Upper lobe of left lung (tissue), 6 donors: ENCODE data around the gene TTC33. TPM values are rescaled to one million over a fixed set of nuclear protein-coding genes. Genes with fewer than 3 reads are reported as not detected.

Experiments
- ATAC-seq, 2 donors: fragments of 200-7000 bp; cut with Tn5 transposase; one replicate each; pipeline ENCODE4 v1.9.1; 2022; ENCODE audit warnings: mild to moderate bottlenecking in 2 of 2, moderate library complexity in 2 of 2; ENCODE audit not compliant: low FRiP score in 2 of 2
- DNase-seq, 2 donors: peaks; one replicate each; pipeline ENCODE4 v3.0.0-alpha.2; 2019 to 2020
- H3K27ac ChIP-seq, 4 donors: fragments of 200-600 bp; sonication (generic); one replicate each; pipeline ENCODE4 v1.5.1; 2016 to 2019
- H3K27me3 ChIP-seq, 4 donors: fragments of 200-600 bp; sonication (generic); one replicate each; pipeline ENCODE4 v1.5.1; 2017 to 2019
- H3K36me3 ChIP-seq, 4 donors: fragments of 200-600 bp; sonication (generic); one replicate each; pipeline ENCODE4 v1.5.1; 2016 to 2019
- H3K4me1 ChIP-seq, 4 donors: fragments of 200-600 bp; sonication (generic); one replicate each; pipeline ENCODE4 v1.5.1; 2018 to 2019
- H3K4me3 ChIP-seq, 4 donors: fragments of 200-600 bp; sonication (generic); one replicate each; pipeline ENCODE4 v1.5.1; 2017 to 2019; ENCODE audit warnings: mild to moderate bottlenecking in 2 of 4, moderate library complexity in 1 of 4
- H3K9me3 ChIP-seq, 4 donors: fragments of 200-600 bp; sonication (generic); one replicate each; pipeline ENCODE4 v1.5.1; 2018 to 2019
- EP300 ChIP-seq, 4 donors: sonication (generic); formaldehyde crosslinking; IDR thresholded peaks; one replicate each; pipeline ENCODE4 v1.5.1; 2017; ENCODE audit warnings: antibody characterized with exemption in 4 of 4, control low read depth in 2 of 4
- POLR2A ChIP-seq, 4 donors: fragments of 450-650 bp; IDR thresholded peaks; one replicate each; pipeline ENCODE4 v1.5.1; 2016 to 2017; ENCODE audit warnings: antibody characterized with exemption in 4 of 4, mild to moderate bottlenecking in 2 of 4
- POLR2AphosphoS5 ChIP-seq, 2 donors: sonication (generic); formaldehyde crosslinking; IDR thresholded peaks; one replicate each; pipeline ENCODE4 v1.5.1; 2017; ENCODE audit warnings: antibody characterized with exemption in 2 of 2
- WGBS, 2 donors: methylation state at CpG; one replicate each; pipeline ENCODE4 v1.1.5; 2017 to 2018; 5-methylcytosine and 5-hydroxymethylcytosine counted together
- total RNA-seq, 6 donors: library from RNA; depleted of rRNA in 4 of 6; stranded (reverse); fragments of >200 nt in 4 of 6; gene quantifications; one replicate each; pipeline versions ENCODE4 v1.1.0 to v1.2.1, GENCODE V29; 2016 to 2021
- TF ChIP-seq, protein P1 (sequence below), 6 experiments: fragments of 450-650 bp in 4 of 6; fragments of 200-600 bp in 2 of 6; sonication (generic) in 2 of 6; IDR thresholded peaks; one replicate each; pipeline ENCODE4 v1.5.1; 2016 to 2019; ENCODE audit warnings: antibody characterized with exemption in 6 of 6
- donor health status: DM: no; HTN: no; CAD: no; lungs with moderate emphysema.
- donor health status: DM: no; HTN: yes; CAD: no; lungs with severe emphysema.

Gene TTC33
- total RNA-seq, 6 donors from 2014 or later: 13.4 to 34.1 (median 17.1) TPM

DNA sequence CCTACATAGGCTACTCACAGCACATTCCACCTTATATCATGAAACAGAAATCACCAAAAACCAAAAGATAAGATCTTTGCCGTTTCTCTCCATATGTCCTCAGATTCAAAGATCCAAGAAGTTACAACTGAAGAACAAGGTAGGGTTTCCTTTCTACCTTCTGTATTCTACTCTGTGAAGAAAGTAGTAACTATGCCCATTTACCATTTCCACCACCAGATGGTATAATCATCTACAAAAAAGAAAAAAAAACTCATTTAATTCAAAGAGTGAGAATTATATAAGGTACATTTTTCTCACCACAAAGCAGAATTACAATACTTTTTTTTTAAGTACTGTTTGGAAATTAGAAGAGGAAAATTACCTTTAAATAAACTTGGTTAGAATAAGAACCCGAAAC lies 248.7 kb downstream of the TTC33 start:
- H3K4me1 ChIP-seq: peaks cover 0 to 4% (median 0%) of the 10 kb centered on the region in 4 donors
- TF ChIP-seq EP300 (IDR thresholded peaks at IDR 0.05) (no peak), POLR2AphosphoS5 (IDR thresholded peaks at IDR 0.05) (no peak), POLR2A (IDR thresholded peaks at IDR 0.05) (no peak)
- TF ChIP-seq, protein P1, sequence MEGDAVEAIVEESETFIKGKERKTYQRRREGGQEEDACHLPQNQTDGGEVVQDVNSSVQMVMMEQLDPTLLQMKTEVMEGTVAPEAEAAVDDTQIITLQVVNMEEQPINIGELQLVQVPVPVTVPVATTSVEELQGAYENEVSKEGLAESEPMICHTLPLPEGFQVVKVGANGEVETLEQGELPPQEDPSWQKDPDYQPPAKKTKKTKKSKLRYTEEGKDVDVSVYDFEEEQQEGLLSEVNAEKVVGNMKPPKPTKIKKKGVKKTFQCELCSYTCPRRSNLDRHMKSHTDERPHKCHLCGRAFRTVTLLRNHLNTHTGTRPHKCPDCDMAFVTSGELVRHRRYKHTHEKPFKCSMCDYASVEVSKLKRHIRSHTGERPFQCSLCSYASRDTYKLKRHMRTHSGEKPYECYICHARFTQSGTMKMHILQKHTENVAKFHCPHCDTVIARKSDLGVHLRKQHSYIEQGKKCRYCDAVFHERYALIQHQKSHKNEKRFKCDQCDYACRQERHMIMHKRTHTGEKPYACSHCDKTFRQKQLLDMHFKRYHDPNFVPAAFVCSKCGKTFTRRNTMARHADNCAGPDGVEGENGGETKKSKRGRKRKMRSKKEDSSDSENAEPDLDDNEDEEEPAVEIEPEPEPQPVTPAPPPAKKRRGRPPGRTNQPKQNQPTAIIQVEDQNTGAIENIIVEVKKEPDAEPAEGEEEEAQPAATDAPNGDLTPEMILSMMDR (IDR thresholded peaks at IDR 0.05): peak in 1 of 6 experiments; percentile 5
- DNase-seq (no peak), ATAC-seq (no peak)
- no peak overlapping the region for H3K4me3 ChIP-seq
- H3K27ac ChIP-seq: no peak overlapping the region
- H3K9me3 ChIP-seq: no peaks in the 10 kb centered on the region
- no peaks in the 10 kb centered on the region for H3K27me3 ChIP-seq
- H3K36me3 ChIP-seq: no peaks in the 10 kb centered on the region
- 36 to 58% methylated on average over 2 of the region's 2 CpGs for WGBS, 2 donors

DNA sequence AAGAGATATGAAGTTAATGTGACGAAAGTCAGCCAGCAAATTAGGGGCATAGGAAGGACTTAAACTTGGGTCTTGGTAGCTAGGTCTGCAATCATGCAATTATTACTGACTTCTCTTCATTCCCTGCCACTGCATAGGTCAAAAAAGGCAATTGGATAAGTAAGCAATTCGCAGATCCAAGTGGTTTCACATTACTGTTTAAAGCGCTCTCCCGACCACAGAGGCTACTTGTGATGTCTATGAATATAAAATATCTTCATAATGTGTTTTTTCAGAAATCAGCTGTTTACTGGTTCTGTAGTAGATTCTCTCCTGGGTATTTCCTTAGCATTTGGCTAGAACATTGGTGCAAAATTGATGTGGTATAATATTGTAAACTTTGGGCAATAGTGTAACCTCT lies 250.7 kb downstream of the TTC33 start:
- Histone ChIP-seq H3K4me3 (no peak overlapping the region), H3K4me1 (peaks cover 0 to 4% (median 0%) of the 10 kb centered on the region in 4 donors), H3K36me3 (no peaks in the 10 kb centered on the region), H3K27me3 (no peaks in the 10 kb centered on the region), H3K27ac (no peak overlapping the region), H3K9me3 (no peaks in the 10 kb centered on the region)
- ATAC-seq (no peak), DNase-seq (no peak)
- WGBS, 2 donors: 72 to 73% methylated on average over 4 of the region's 4 CpGs
- TF ChIP-seq POLR2A (IDR thresholded peaks at IDR 0.05) (no peak), POLR2AphosphoS5 (IDR thresholded peaks at IDR 0.05) (no peak), EP300 (IDR thresholded peaks at IDR 0.05) (no peak)
- TF ChIP-seq, protein P1 (IDR thresholded peaks at IDR 0.05): no peak

DNA sequence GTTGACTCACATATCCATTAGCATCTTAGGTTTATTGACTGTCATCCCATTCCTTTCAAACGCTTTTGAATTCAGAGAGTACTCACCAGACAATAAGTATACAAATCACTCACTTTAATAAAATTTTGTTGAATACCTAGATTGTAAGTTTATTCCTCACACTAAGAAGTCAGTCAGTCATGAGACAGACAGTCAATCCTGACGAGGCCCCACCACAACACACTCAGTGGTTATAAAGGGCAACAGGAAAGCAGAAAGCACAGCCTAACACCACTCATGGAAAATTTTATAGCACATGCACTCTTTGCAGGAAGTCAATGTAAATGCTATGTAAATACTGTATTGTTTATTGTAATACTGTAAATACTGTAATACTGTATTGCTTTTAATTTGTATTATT lies 252.3 kb downstream of the TTC33 start:
- H3K27me3 ChIP-seq: no peaks in the 10 kb centered on the region
- no peaks in the 10 kb centered on the region for H3K9me3 ChIP-seq
- H3K27ac ChIP-seq: no peak overlapping the region
- DNase-seq: peak in 1 of 2 donors; percentile 45
- H3K36me3 ChIP-seq: no peaks in the 10 kb centered on the region
- TF ChIP-seq EP300 (IDR thresholded peaks at IDR 0.05) (no peak), POLR2AphosphoS5 (IDR thresholded peaks at IDR 0.05) (no peak), POLR2A (IDR thresholded peaks at IDR 0.05) (no peak)
- TF ChIP-seq, protein P1 (IDR thresholded peaks at IDR 0.05): no peak
- no peak overlapping the region for H3K4me3 ChIP-seq
- 58 to 77% methylated on average over 2 of the region's 2 CpGs for WGBS, 2 donors
- ATAC-seq: no peak
- peaks cover 0 to 4% (median 0%) of the 10 kb centered on the region in 4 donors for H3K4me1 ChIP-seq

DNA sequence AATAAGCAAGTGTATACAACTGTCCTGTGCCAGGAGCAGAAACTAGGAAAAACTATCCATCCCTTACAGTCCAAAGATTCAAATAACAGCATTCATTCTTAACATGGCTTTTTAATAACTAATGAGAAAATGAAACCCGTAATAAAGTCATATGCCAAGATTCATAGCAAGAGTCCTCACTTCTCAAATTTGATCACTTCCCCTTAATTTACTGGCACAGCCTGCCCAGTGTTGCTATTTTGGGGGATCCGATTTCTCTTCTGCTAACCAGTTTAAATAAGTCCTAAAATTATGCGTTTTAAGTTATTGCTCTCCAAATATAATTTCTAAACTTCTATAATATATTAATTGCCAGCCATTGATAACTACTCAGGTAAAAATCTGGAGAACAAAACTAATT lies 253.0 kb downstream of the TTC33 start:
- WGBS, 2 donors: 62 to 81% methylated on average over 3 of the region's 3 CpGs
- H3K4me1 ChIP-seq: peaks cover 0 to 4% (median 0%) of the 10 kb centered on the region in 4 donors
- H3K4me3 ChIP-seq: no peak overlapping the region
- ATAC-seq (peak in 1 of 2 donors; percentile 68), DNase-seq (no peak)
- H3K27ac ChIP-seq: peak overlapping the region in 1 of 4 donors; percentile 59
- TF ChIP-seq POLR2AphosphoS5 (IDR thresholded peaks at IDR 0.05) (no peak), EP300 (IDR thresholded peaks at IDR 0.05) (no peak), POLR2A (IDR thresholded peaks at IDR 0.05) (no peak)
- TF ChIP-seq, protein P1 (IDR thresholded peaks at IDR 0.05): no peak
- no peaks in the 10 kb centered on the region for H3K27me3 ChIP-seq
- H3K36me3 ChIP-seq: no peaks in the 10 kb centered on the region
- H3K9me3 ChIP-seq: no peaks in the 10 kb centered on the region

DNA sequence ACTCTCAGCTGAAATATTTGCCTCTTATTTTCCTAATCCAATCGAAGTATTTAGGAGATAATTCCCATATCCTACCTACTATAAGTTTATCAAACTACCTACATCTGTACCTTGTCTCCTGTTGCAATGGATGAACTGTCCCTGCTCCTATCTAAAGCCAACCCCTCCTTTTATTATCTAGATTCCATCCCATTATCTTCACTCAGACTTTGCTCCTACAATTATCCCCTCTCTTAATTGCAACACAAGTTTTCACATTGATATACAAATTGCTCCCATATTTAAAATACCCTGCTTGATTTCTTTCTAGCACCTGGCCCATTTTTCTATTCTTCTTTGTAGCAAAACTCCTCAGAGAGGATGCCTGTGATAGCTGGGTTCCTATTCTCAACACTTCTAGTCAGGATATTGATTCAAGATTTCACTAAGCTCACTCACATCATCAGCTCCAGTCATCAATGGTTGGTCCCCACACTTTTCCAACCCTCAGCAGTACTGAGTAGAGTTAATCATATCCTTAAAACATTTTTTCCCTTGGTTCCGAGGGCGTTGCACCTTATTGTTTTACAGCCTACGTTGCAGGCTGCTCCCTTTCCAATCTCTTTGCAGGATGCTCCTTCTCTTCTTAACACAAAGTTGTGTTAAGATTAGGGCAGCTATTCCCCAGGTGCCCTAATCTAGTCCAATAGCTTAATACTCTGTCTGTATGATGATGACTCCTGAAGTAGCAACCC lies 253.9 kb downstream of the TTC33 start:
- no peak overlapping the region for H3K4me3 ChIP-seq
- H3K9me3 ChIP-seq: no peaks in the 10 kb centered on the region
- no peaks in the 10 kb centered on the region for H3K27me3 ChIP-seq
- 89 to 92% methylated on average over 4 of the region's 4 CpGs for WGBS, 2 donors
- no peak for DNase-seq
- no peak for ATAC-seq
- no peaks in the 10 kb centered on the region for H3K36me3 ChIP-seq
- peaks cover 0 to 4% (median 0%) of the 10 kb centered on the region in 4 donors for H3K4me1 ChIP-seq
- TF ChIP-seq POLR2A (IDR thresholded peaks at IDR 0.05) (no peak), EP300 (IDR thresholded peaks at IDR 0.05) (no peak), POLR2AphosphoS5 (IDR thresholded peaks at IDR 0.05) (no peak)
- TF ChIP-seq, protein P1 (IDR thresholded peaks at IDR 0.05): no peak
- H3K27ac ChIP-seq: peak overlapping the region in 1 of 4 donors; percentile 59
